Nephron progenitor cell (in vitro differentiated cells): ENCODE results near the gene MAP3K10.

Experiments
- DNase-seq: peaks from one replicate; pipeline ENCODE4 v3.0.0; 2021
- H3K27ac Mint-ChIP-seq: 2 replicates; pipeline ENCODE4 v1.8.0; 2021; ENCODE audit warnings: mild to moderate bottlenecking, moderate library complexity, mixed read lengths
- H3K27me3 Mint-ChIP-seq: 2 replicates; pipeline ENCODE4 v1.8.0; 2021; ENCODE audit warnings: mild to moderate bottlenecking, low read depth, mixed read lengths; ENCODE audit not compliant: poor library complexity
- H3K36me3 Mint-ChIP-seq: 2 replicates; pipeline ENCODE4 v1.8.0; 2021; ENCODE audit warnings: low read depth, mixed read lengths
- H3K4me1 Mint-ChIP-seq: 2 replicates; pipeline ENCODE4 v1.8.0; 2021; ENCODE audit warnings: mixed read lengths
- H3K4me3 Mint-ChIP-seq: 2 replicates; pipeline ENCODE4 v1.8.0; 2021; ENCODE audit warnings: mild to moderate bottlenecking, moderate library complexity, mixed read lengths
- H3K9me3 Mint-ChIP-seq: 2 replicates; pipeline ENCODE4 v1.8.0; 2021; ENCODE audit warnings: mild to moderate bottlenecking, moderate library complexity, mixed read lengths
- TF ChIP-seq, protein P1 (sequence below): fragments of 200-600 bp; sonication (generic); IDR thresholded peaks from 2 replicates; pipeline ENCODE4 v1.5.0; 2021; ENCODE audit warnings: antibody characterized with exemption

Gene MAP3K10

DNA sequence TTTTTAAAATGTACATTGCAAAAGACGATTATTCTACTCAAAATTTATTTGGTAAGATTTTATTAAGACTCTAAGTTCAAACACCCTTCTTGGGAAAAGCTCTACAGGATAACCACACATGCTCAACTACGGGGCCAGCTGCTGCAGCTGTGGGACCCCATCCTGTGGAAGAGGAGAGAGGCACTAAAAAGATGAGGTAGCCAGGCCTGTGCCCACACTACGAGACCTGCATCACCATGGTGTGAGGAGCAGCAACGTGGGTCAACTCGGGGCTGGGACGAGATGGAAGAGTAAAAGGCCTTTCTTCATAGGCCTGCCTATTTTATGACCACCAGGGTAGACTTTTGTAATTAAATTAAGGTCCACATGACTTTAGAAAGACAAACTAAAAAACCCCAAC, 39.8 kb downstream of the MAP3K10 start:
- Mint-ChIP-seq H3K36me3 (no peaks in the 10 kb centered on the region), H3K4me1 (peaks cover 57% of the 10 kb centered on the region), H3K27me3 (peaks cover 8% of the 10 kb centered on the region), H3K27ac (peak overlapping the region; percentile 98), H3K4me3 (peak overlapping the region; percentile 43), H3K9me3 (no peaks in the 10 kb centered on the region)
- TF ChIP-seq, protein P1, sequence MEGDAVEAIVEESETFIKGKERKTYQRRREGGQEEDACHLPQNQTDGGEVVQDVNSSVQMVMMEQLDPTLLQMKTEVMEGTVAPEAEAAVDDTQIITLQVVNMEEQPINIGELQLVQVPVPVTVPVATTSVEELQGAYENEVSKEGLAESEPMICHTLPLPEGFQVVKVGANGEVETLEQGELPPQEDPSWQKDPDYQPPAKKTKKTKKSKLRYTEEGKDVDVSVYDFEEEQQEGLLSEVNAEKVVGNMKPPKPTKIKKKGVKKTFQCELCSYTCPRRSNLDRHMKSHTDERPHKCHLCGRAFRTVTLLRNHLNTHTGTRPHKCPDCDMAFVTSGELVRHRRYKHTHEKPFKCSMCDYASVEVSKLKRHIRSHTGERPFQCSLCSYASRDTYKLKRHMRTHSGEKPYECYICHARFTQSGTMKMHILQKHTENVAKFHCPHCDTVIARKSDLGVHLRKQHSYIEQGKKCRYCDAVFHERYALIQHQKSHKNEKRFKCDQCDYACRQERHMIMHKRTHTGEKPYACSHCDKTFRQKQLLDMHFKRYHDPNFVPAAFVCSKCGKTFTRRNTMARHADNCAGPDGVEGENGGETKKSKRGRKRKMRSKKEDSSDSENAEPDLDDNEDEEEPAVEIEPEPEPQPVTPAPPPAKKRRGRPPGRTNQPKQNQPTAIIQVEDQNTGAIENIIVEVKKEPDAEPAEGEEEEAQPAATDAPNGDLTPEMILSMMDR = no peak
- DNase-seq = no peak

DNA sequence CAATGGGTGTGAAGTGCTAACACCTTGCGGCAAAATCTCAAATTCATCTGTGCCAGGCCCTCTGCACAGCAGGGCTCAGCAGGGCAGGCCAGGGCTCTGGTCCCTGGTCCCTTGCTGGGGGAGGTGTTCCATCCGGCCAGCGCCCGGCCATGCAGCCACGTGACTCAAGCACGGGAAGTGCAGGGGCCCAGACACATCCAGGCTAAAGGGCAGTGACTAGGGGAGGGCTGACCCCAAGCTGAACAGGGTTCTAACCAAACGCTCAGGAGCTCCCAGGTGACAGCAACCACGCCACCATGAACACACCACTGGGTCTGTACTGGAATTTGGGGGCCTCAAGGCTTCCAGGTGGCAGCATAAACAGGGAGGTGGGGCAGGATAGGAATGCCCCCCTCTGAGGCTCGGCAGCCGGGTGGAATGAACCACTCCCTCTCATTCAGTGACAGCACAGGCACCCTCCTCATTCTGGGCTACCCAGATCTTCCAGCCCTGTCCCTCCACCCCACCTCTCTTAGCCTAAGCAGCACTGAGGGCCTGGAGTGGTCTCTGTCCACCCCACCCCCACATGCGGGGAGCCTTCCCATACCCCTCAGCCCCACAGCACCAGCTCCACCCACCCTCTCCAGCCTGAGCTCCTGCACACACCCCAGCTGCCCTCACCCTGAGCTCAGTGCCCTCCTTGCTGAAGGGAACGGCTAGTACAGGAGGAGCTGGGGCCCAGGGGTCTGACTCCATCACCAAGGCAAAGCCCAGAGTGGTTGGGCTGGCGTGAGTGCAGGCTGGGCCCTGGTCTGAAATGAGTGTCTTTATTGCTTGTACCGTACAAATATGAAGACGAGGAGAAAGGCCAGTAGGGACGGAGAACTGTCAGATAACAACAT, 40.6 kb downstream of the MAP3K10 start:
- peak overlapping the region; percentile 47 for H3K4me3 Mint-ChIP-seq
- DNase-seq = peak; percentile 50
- peak overlapping the region; percentile 98 for H3K27ac Mint-ChIP-seq
- TF ChIP-seq, protein P1 = no peak
- H3K4me1 Mint-ChIP-seq = peaks cover 54% of the 10 kb centered on the region
- peaks cover 5% of the 10 kb centered on the region for H3K27me3 Mint-ChIP-seq
- no peaks in the 10 kb centered on the region for H3K9me3 Mint-ChIP-seq
- H3K36me3 Mint-ChIP-seq = peaks cover 2% of the 10 kb centered on the region

DNA sequence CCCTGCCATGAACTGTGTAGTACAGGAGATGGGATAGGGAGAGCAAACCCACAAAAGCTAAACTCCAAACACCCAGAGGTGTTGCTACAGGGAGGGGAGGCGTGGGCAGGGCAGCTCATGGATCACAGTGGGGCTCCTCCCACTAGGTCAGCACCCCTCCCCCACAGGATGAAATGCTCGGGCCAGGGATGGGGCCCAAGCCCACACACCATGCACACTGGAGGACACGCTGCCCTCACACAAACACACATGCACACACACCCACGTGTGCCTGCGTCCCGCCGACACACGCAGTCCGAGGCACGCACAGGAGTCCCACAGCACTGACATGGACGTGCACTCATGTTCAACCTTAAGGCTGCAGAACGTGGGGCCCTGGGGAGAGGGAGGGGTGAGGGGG, 41.3 kb downstream of the MAP3K10 start:
- Mint-ChIP-seq H3K9me3 (no peaks in the 10 kb centered on the region), H3K27me3 (peaks cover 3% of the 10 kb centered on the region), H3K4me1 (peaks cover 52% of the 10 kb centered on the region), H3K4me3 (peak overlapping the region; percentile 70), H3K36me3 (peaks cover 6% of the 10 kb centered on the region), H3K27ac (peak overlapping the region; percentile 74)
- TF ChIP-seq, protein P1 = no peak
- DNase-seq = peak; percentile 27

DNA sequence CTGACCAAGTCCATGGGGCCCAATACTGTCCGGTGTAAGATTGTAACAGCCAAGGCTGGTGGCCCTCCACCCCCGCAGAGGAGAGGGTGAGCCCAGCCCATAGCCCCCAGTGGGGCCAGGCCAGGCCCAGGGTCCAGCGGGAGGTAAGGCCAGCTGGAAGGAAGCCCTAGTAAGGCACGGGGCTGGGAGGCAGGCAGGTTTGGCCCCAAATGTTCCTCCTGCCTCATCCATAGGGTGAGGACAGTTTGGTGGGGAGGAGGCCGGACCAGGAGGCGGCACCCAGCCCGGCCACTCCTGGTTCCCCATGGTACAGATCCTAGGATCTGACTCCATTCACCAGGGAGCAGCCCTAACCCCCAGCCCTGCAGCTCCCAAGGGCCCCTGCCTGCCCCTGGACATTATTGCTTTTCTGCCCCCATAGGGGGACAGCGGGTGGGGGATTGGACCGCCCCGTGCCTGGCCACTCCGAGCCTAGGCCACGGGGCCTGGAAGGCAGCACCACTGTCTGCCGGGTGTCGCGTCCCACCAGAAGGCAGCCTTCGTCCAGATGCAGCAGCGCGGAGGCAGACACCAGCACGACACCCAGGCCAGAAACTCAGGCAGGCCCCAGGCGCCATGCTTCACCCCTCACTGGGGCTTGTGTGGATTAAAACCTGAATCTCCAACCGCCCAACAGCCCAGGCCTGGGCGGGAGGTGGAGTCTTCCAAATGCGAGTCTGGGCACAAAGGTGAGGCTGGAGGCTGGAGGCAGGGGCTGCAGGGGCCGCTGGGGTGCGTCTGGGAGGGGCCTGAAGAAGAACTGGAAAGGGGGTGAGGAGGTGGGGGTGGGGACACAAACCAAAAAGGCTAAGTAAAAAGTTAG, 42.0 kb downstream of the MAP3K10 start:
- Mint-ChIP-seq H3K9me3 (no peaks in the 10 kb centered on the region), H3K4me1 (peaks cover 48% of the 10 kb centered on the region), H3K36me3 (peaks cover 9% of the 10 kb centered on the region), H3K4me3 (no peak overlapping the region), H3K27me3 (peaks cover 3% of the 10 kb centered on the region), H3K27ac (no peak overlapping the region)
- DNase-seq = no peak
- TF ChIP-seq, protein P1 = no peak

DNA sequence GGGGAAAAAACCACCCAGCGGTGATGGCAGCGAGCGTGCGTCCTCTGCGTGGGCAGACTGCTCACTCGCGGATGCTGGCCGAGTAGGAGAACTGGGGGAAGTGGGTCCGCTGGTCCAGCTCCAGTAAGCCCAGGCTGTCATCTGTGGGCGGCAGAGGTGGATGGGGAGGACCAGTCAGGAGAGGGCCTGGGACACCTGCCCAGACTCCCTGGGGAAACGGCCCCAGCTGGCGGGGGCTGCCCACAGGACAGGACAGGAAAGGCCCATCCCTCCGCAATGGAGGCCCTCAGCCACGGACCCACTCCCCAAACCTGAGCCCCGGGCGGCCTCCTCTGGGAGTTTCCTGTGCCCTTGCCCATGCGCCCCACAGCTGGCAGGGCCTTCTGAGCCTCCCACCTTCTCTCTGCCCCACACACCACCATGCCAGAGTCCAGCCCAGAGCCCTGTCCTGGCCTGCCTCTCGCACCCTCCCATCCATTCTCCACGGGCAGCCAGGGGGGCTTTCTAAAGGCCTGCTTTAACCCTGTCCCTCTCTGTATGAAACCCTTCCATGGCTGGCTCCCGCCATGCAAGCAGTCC, 42.7 kb downstream of the MAP3K10 start:
- TF ChIP-seq, protein P1 = no peak
- Mint-ChIP-seq H3K27ac (no peak overlapping the region), H3K4me1 (peaks cover 44% of the 10 kb centered on the region), H3K36me3 (peaks cover 11% of the 10 kb centered on the region), H3K9me3 (no peaks in the 10 kb centered on the region), H3K27me3 (peaks cover under 1% of the 10 kb centered on the region), H3K4me3 (no peak overlapping the region)
- DNase-seq = no peak
